Stimulated activated CD4-positive, alpha-beta T cell treated with anti-CD3 and anti-CD28 coated beads, Interleukin-2, amount 100 ng/mL, for 48 hours (primary cell): ENCODE data around the gene TLK1.
"Not testable (repeated sequence)": the region's sequence is repeated elsewhere in the genome, so short reads cannot be mapped to it uniquely, and the experiment has no call there.

Source experiments
- DNase-seq, 2 donors: peaks; one replicate each; pipeline ENCODE4 v3.0.0-alpha.2; 2020

The TLK1 gene

DNA sequence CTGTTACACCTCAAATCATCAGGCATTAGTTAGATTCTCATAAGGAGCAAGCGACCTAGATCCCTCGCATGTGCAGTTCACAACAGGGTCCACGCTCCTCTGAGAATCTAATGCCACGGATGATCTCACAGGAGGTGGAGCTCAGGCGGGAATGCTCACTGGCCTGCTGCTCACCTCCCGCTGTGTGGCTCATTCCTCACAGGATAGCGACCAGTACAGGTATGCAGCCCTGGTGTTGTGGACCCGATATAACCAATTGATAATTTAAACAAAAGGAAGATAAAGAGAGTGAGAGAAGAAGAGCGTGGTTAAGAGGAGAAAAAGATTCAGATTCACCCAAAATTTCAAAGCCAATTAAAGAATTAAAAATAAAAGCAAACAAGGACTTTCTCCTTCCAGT is 20.8 kb downstream of the TLK1 start:
- no peak for DNase-seq

DNA sequence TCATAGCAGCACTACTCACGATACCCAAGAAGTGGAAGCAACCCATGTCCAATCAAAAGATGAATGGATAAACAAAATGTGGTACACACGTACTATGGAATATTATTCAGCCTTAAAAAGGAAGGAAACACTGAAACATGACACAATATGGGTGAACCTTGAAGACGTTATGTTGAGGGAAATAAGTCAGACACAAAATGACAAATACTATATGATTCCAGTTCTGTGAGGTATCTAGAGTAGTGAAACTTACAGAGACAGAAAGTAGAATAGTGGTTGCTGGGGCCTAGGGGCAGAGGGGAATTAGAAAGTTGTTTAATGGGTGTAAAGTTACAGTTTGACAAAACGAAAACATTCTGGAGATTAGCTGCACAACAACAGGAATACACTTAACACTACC is 24.7 kb downstream of the TLK1 start:
- DNase-seq = no peak

DNA sequence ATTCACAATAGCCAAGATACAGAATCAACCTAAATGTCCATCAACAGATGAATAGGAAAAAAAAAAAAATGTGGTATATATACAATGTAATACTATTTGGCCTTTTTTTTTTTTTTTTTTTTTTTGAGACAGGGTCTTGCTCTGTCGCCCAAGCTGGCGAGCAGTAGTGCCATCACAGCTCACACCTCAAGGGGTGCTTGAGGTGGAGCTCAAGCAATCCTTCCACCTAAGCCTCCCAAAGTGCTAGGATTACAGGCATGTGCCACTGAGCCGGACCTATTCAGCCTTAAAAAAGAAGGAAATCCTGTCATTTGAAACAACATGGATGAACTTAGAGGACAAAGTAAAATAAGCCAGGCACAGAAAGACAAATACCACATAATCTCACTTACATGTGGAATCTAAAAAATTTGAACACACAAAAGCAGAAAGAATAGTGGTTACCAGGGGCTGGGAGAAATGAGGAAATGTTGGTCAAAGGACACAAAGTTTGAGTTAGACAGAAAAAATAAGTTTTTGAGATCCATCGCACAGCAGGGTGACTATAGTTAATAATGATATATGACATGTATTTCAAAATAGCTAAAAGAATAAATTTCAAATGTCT is 26.0 kb downstream of the TLK1 start:
- DNase-seq = no peak

DNA sequence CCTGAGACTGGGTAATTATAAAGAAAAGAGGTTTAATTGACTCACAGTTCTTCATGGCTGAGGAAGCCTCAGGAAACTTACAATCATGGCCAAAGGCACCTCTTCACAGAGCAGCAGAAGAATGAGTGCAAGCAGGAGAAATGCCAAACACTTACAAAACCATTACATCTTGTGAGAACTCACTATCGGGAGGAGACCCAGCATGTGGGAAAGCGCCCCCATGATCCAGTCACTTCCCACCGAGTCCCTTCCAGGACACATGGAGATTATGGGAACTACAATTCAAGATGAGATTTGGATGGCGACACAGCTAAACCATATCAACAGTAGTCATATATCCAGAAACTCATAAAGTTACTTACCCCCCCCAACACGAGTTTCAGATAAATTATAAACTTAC is 28.6 kb downstream of the TLK1 start:
- no peak for DNase-seq

DNA sequence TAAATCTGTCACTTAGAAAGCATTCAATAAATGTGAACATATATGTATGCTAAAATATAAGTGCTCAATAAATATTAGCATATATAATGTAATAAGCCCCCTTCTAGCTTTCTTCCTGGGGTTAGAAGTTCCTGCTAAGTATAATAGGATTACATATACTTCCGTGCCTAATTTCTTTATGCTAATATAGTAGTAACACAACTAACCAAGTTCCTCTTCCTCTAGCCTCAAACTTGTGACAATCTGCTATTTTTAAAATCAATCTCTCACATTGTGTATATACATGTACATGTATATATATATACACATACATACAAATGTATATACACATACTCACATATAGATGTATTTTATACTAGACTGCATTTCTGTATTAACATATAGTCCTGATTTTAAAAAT is 32.2 kb downstream of the TLK1 start:
- DNase-seq = no peak

DNA sequence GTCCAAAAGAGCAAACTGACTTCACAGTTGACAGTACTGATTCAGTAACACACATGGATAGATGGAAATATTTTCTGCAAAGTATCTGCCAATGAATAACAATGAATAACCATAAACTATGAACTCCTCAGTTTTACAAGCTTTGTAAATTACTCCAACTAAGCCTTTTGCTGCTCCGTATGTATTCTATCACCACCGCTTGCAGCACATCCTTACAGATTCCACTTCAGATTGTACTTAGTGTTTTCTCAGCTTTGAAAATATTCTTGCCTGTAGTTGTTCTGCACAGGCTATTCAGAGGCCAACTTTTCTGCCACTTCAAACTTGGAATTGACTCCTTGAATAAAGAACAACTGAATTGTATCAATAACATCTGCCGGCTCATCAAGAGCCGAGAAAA is 36.2 kb downstream of the TLK1 start:
- DNase-seq = no peak

DNA sequence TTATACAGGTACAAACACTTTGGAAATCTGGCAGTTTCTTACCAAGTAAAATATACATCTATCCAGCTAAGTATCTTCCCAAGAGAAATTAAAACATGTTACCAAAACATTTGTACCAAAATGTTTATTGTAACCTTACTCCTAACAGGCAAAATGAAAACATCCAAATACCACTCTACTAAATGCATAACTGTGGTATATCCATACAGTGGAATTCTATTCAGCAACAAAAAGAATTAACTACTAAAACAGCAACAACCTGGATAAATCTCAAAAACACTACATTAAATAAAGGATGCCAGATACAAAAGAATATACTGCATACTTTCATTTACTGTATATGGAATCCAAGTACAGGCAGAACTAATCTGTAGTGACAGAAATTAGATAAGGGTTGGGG is 51.1 kb downstream of the TLK1 start:
- DNase-seq = no peak

DNA sequence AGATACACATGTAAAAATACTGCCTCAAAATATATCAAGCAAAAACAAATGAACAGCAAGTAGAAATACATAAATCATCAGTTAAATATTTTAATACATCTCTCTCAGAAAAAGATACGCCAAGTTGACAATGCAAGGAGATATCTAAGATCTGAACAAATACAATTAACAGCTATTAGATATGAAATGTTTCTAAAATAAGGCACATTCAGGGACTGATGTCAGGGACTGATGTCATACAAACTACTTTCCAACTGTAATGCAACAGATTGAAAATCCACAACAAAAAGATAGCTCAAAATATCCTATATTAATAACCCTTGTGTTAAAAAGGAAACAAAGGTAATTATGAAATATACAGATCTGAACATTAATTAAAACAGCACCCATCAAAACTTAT is 51.7 kb downstream of the TLK1 start:
- no peak for DNase-seq

DNA sequence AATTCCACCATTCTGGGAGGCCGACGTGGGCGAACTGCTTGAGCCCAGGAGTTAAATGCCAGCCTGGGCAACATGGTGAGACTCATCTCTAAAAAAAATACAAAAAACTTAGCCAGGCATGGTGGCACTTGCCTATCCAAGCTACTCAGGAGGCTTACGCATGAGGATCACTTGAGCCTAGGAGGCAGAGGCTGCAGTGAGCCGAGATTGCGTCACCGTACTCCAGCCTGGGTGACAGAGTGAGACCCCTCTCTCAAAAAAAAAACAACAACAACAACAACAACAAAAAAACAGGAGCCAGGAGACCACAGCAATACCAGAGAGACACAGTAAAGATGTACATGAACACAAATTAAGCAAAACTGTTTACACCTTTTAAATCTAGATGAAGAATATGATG is 52.9 kb downstream of the TLK1 start:
- DNase-seq = no peak

DNA sequence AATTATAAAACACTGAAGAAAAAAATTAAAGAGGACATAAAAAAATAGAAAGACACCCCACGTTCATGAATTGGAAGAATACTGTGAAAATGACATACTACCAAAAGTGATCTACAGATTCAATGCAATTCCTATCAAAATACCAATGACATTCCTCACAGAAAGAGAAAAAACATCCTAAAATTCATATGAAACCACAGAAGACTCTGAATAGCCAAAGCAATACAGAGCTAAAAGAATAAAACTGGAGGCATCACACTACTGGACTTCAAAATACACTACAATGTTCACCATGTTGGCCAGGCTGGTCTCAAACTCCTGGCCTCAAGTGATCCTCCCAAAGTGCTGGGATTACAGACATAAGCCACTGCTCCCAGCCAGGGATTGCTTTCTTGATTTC is 56.3 kb downstream of the TLK1 start:
- DNase-seq = no peak

DNA sequence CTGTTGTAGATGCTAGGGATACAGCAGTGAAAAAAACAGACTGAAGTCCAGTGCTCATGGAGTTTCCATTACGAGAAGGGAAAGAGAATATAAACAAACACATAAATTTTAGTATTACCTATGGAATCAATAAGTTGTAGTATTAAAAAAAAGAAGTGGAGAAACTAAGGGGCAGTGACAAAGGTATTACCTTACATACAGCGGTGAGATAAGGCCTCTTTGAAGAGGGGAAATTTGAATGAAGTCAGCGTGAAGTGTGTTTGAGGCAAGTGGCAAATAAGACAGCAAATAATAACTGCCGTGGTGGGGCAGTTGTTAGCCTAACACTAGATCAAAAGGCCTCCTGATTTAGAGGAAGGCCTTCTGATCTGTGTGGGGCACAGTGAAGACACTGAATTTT is 57.9 kb downstream of the TLK1 start:
- no peak for DNase-seq

DNA sequence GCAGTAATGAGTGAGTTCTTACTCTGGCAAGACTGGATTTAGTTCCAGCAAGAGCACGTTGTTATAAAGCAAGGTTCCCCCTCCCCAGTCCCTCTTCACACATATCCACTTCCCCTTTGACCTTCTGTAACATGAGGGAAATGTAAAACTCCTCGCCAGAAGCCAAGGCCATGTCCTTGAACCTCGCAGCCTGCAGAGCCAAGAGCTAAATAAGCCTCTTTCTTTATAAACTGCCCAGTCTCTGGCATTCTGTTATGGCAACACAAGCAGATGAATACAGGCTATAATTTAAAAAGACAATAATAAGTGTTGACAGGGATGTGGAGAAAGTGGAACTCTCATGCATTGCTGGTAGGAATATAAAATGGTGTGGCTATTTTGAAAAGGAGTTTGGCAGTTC is 60.3 kb downstream of the TLK1 start:
- DNase-seq = no peak

DNA sequence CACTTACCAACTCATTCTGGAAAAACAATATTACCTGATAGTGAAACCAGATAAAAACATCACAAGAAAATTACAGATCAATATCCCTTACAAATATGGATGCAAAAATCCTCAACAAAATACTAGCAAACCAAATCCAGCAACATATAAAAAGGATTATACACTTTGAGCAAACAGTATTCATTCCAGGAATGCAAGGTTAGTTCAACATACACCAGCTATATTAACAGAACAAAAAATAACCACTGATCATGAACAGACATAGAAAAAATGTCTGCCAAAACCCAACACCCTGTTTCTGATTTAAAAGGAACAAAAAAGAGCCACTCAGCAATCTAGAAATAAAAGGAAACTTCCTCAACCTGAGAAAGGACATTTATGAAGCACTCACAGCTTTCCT is 62.1 kb downstream of the TLK1 start:
- no peak for DNase-seq

DNA sequence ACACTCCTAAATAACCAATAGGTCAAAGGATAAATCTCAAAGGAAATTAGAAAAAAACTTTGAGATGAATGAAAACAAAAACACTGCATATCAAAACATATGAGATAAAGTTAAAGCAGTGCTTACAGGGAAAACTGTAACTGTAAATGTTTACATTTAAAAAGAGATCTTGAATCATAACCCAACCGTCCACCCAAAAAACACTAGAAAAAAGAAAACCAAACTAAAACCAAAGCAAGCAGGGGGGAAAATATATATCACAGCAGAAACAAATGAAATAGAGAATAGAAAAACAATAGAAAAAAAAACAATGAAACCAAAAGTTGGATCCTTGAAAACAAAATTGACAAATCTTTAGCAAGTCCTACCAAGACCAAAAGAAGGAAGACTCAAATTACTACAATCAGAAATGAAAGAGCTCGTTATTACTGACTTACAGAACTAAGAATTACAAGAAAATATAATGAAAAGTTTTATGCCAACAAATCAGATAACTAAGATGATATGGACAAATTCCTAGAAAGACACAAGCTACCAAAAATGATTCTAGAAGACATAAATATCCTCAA is 65.6 kb downstream of the TLK1 start:
- DNase-seq = no peak

DNA sequence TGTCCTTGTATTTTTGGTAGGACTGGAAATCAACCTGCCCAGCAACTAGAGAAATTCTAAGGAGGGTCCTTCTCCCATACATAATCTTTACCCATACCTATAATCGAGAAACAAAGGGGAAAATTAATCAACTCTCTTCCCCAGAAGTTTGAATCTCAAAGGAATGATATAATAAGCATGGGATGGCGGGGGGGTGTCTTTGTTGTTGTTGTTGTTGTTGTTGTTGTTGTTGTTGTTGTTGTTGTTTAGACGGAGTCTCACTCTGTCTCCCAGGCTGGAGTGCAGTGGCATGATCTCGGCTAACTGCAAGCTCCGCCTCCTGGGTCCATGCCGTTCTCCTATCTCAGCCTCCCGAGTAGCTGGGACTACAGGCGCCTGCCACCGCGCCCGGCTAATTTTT is 69.2 kb downstream of the TLK1 start:
- not testable (repeated sequence) for DNase-seq

DNA sequence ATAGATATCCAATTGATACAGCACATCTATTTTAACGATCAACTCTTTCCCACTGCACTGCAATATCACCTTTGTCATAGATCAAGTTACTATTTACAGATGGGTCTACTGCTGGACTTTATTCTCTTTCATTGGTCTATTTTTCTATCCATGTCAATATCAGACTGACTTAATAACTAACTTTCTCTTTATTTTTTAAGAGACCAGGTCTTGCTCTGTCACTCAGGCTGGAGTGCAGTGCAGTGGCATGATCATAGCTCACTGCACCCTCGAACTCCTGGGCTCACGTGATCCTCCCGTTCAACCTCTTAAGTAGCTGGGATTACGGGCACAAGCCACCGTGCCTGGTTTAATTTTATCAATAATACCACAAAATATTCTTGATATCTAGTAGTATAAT is 71.2 kb downstream of the TLK1 start:
- DNase-seq = no peak

DNA sequence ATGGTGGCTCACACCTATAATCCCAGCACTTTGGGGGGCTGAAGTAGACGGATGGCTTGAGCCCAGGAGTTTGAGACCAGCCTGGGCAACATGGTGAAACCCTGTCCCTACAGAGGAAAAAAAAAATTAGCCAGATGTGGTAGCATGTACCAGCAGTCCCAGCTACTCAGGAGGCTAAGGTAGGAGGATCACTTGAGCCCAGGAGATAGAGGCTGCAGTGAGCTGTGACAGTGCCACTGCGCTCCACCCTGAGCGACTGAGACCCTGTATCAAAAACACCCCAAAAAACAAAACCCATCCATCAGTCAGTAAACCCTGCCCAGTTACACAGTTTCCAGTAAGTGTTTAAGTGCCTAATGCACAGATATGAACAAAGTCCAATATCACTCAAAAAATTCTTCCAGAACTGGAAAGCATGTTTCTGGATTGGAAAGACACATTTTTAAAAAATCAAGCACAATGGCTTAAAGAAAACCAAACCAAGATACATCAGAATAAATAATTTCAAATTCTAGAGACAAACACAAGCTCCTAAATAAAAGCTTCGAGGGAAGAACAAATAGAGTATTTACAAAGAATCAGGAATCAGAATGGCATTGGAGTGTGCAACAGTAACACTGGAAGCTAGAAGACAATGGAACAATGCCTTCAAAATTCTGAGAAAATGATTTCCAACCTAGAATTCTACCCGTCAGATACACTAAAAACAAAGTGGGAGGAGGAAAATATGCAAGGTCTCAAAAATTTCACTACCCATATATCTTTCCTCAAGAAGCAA is 72.4 kb downstream of the TLK1 start:
- DNase-seq = no peak

DNA sequence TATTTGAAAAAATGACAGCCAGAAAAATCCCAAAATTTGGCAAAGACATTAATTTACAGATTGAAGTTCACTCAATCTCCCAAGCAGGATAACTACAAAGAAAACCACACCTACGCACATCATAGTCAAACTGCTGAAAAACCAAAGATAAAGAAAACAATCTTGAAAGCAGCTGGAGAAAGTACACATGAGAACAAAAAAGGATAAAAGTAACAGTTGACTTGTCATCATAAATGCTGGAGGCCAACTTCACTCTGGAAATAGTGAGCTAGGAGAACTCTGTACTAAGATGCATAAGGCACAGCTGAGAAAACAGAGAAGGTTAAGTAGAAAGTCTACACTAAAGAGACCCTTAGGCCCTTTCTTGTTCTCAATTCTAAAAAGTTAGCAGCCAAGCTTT is 73.1 kb downstream of the TLK1 start:
- DNase-seq = no peak

DNA sequence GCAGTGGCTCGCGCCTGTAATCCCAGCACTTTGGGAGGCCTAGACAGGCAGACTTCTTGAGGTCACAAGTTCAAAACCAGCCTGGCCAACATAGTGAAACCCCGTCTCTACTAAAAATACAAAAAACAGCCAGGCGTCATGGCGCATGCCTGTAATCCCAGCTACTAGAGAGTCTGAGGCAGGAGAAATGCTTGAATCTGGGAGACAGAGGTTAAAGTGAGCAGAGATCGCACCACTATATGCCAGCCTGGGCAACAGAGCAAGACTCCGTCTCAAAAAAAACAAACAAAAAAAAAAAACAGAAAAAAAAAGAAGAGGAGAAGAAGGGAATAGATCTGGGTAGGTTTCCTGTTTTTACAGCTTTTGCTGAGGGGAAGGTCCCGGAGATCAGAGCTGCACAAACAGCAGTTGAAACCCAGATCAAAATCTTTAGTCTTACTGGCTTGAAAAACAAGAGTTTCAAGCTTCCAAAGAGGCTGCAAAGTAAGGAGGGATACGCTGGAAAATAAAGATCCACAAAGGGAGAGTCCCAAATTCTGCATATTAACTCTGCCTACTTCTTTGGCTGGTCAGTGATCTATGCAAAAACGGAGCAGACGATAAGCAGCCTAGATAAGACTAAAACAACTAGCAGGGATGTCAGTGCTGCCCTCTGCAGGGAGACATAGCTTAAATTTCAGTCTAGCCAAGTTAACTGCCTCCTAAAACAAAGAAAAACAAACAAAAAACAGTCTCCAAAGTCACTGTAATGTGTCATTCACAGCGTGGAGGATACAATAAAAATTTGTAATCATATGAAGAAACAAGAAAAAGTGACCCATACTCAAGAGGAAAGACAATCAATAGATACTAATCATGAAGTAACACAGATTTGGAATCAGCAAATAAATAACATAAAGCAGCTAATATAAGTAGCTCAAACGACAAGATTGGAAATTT is 74.1 kb downstream of the TLK1 start:
- DNase-seq = peak; percentile 29 to 42

DNA sequence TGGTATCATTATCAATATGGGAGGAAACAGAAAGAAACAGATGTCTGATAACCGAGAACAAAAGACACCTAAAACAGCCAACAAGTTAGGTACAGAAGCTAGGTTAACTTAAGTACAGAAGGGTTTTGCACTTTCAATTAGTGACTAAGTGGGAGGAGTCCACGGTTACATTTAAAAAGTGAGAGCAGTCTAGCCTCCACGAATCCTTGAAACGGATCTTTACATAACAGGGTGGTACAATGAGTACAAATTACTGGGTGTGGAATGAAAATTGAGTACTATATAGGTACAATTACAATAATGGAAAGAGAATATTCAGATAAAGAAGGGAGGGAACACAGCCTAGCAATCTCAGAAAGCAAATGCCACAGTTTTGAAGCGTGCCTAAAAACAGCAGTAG is 76.6 kb downstream of the TLK1 start:
- no peak for DNase-seq

DNA sequence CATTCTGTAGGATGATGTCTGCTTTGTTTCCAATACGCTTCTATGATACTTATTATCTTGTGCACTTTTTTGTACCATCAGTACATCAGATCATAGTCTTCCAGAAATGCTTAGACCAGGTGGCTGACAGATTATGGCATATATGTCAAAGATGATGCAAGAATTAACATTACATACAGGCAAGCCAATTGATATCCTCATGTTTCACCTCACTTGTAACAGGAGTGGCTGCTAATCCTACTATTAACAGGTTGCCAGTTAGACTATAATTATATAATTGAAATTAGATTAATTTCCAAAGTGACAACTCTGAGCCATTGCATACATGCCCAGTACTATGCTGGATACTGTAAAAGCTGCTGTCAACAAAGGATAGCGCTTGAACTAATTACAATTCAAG is 77.2 kb downstream of the TLK1 start:
- DNase-seq = no peak

DNA sequence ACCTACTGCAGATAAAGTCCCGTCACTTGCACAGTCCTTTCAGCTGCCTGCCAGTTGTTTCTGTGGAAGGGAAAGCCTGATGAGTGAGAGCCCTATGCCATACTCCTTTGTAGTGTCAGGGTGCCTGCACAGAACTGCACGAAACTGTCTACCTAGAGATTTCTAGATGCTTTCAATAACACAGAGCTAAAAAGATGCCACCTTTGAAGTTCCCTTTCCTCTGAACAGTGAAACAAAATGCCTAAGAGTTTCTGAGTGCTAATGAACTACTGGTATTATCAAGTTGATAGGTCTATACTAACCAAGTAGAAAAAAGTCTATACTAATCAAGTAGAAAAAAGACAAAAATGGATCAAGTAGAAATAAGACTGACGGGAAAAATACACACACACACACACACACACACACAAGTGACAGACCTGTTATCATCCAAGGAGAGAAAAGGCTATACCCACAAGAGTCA is 79.0 kb downstream of the TLK1 start:
- DNase-seq = no peak

DNA sequence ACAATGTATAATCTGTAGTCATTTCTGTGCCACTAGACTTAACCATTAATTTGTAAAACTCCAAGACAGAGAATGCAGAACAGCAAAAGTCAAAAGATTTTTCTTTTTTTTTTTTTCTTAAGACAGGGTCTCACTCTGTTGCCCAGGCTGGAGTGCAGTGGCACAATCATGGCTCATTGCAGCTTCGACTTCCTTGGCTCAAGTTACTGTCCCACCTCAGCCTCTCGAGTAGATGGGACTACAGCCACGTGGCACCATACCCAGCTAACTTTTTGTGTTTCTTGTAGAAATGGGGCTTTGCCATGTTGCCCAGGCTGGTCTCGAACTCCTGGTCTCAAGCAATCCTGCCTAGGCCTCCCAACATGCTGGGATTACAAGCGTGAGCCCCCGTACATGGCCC is 80.1 kb downstream of the TLK1 start:
- no peak for DNase-seq
